Mucosa of stomach (tissue), 1 donor: ENCODE results near the gene ANXA3.
"Not testable (repeated sequence)": the region's sequence is repeated elsewhere in the genome, so short reads cannot be mapped to it uniquely, and the experiment has no call there.

Source experiments
- H3K27me3 ChIP-seq: one replicate; pipeline ENCODE4 v1.7.0; 2013; ENCODE audit warnings: mild to moderate bottlenecking, low read length; ENCODE audit not compliant: control insufficient read depth, insufficient read depth
- H3K36me3 ChIP-seq: one replicate; pipeline ENCODE4 v1.7.0; 2013; ENCODE audit warnings: low read length; ENCODE audit not compliant: control insufficient read depth, insufficient read depth
- H3K4me1 ChIP-seq: one replicate; pipeline ENCODE4 v1.7.0; 2013; ENCODE audit warnings: mild to moderate bottlenecking, low read length; ENCODE audit not compliant: control insufficient read depth, insufficient read depth
- H3K4me3 ChIP-seq: one replicate; pipeline ENCODE4 v1.7.0; 2013; ENCODE audit warnings: low read length
- H3K9ac ChIP-seq: one replicate; pipeline ENCODE4 v1.7.0; 2013; ENCODE audit warnings: mild to moderate bottlenecking, low read length, moderate library complexity
- H3K9me3 ChIP-seq: one replicate; pipeline ENCODE4 v1.7.0; 2013; ENCODE audit warnings: mild to moderate bottlenecking, low read length, moderate library complexity; ENCODE audit not compliant: control insufficient read depth
- donor health status: Pancreatic carcinoma.

Gene ANXA3

GRCh38 chr4:78551420-78552351 lies at the start of gene ANXA3:
TSS of gene ANXA3 (plus strand) at chr4:78551770. CDS start at chr4:78554474, 2,704 bp downstream.
- H3K27me3 ChIP-seq, result no peaks in the 10 kb centered on the region
- H3K9me3 ChIP-seq, result no peaks in the 10 kb centered on the region
- H3K4me1 ChIP-seq, result peaks cover 19% of the 10 kb centered on the region
- peak within 1 kb of the TSS; percentile 81 for H3K4me3 ChIP-seq
- no peaks in the 10 kb centered on the region for H3K36me3 ChIP-seq
- peak within 1 kb of the TSS; percentile 98 for H3K9ac ChIP-seq

GRCh38 chr4:78506260-78506659 lies 45.3 kb upstream of the ANXA3 start:
- H3K9ac ChIP-seq, H3K36me3 ChIP-seq, H3K9me3 ChIP-seq: not testable (repeated sequence)

GRCh38 chr4:78509043-78509442 lies 42.5 kb upstream of the ANXA3 start:
- Histone ChIP-seq H3K9me3 (no peaks in the 10 kb centered on the region), H3K27me3 (no peaks in the 10 kb centered on the region), H3K4me1 (peaks cover 16% of the 10 kb centered on the region), H3K36me3 (no peaks in the 10 kb centered on the region), H3K9ac (no peak overlapping the region), H3K4me3 (no peak overlapping the region)

More at GRCh38 chr4:78506260-78506659, 45.3 kb upstream of the ANXA3 start:
- H3K4me1 ChIP-seq, H3K4me3 ChIP-seq, H3K27me3 ChIP-seq: not testable (repeated sequence)

GRCh38 chr4:78510108-78510507 lies 41.5 kb upstream of the ANXA3 start:
- no peaks in the 10 kb centered on the region for H3K36me3 ChIP-seq

GRCh38 chr4:78510681-78511080 lies 40.9 kb upstream of the ANXA3 start:
- H3K9me3 ChIP-seq, result no peaks in the 10 kb centered on the region
- H3K4me1 ChIP-seq, result peaks cover 16% of the 10 kb centered on the region
- H3K4me3 ChIP-seq, result no peak overlapping the region
- H3K27me3 ChIP-seq, result no peaks in the 10 kb centered on the region
- H3K9ac ChIP-seq, result no peak overlapping the region
- H3K36me3 ChIP-seq, result no peaks in the 10 kb centered on the region

More at GRCh38 chr4:78510108-78510507, 41.5 kb upstream of the ANXA3 start:
- Histone ChIP-seq H3K4me3 (no peak overlapping the region), H3K4me1 (peaks cover 16% of the 10 kb centered on the region), H3K9ac (no peak overlapping the region), H3K27me3 (no peaks in the 10 kb centered on the region), H3K9me3 (no peaks in the 10 kb centered on the region)

GRCh38 chr4:78512357-78512920 lies 39.1 kb upstream of the ANXA3 start:
- Histone ChIP-seq H3K27me3 (no peaks in the 10 kb centered on the region), H3K4me1 (peaks cover 16% of the 10 kb centered on the region), H3K9me3 (no peaks in the 10 kb centered on the region), H3K36me3 (no peaks in the 10 kb centered on the region), H3K9ac (no peak overlapping the region), H3K4me3 (no peak overlapping the region)

- Histone ChIP-seq H3K4me3 (no peak overlapping the region), H3K36me3 (no peaks in the 10 kb centered on the region), H3K27me3 (no peaks in the 10 kb centered on the region), H3K4me1 (peaks cover 16% of the 10 kb centered on the region), H3K9ac (no peak overlapping the region), H3K9me3 (no peaks in the 10 kb centered on the region)
These were observed 38.1 kb upstream of the ANXA3 start for GRCh38 chr4:78513411-78513975.

GRCh38 chr4:78517050-78517652 lies 34.4 kb upstream of the ANXA3 start:
- Histone ChIP-seq H3K27me3 (no peaks in the 10 kb centered on the region), H3K9ac (no peak overlapping the region), H3K36me3 (no peaks in the 10 kb centered on the region), H3K4me1 (peaks cover 9% of the 10 kb centered on the region), H3K9me3 (no peaks in the 10 kb centered on the region), H3K4me3 (no peak overlapping the region)

GRCh38 chr4:78518561-78518960 lies 33.0 kb upstream of the ANXA3 start:
- no peaks in the 10 kb centered on the region for H3K4me1 ChIP-seq
- H3K27me3 ChIP-seq, result no peaks in the 10 kb centered on the region
- no peaks in the 10 kb centered on the region for H3K36me3 ChIP-seq
- H3K4me3 ChIP-seq, result no peak overlapping the region
- H3K9ac ChIP-seq, result no peak overlapping the region
- no peaks in the 10 kb centered on the region for H3K9me3 ChIP-seq

- H3K9me3 ChIP-seq, result no peaks in the 10 kb centered on the region
- no peaks in the 10 kb centered on the region for H3K27me3 ChIP-seq
- no peaks in the 10 kb centered on the region for H3K4me1 ChIP-seq
- H3K9ac ChIP-seq, result no peak overlapping the region
- H3K4me3 ChIP-seq, result no peak overlapping the region
- H3K36me3 ChIP-seq, result no peaks in the 10 kb centered on the region
These were observed 31.6 kb upstream of the ANXA3 start for GRCh38 chr4:78519962-78520361.

- Histone ChIP-seq H3K4me1 (no peaks in the 10 kb centered on the region), H3K9ac (no peak overlapping the region), H3K36me3 (no peaks in the 10 kb centered on the region), H3K4me3 (no peak overlapping the region), H3K27me3 (no peaks in the 10 kb centered on the region), H3K9me3 (no peaks in the 10 kb centered on the region)
These were observed 30.8 kb upstream of the ANXA3 start for GRCh38 chr4:78520808-78521226.

- Histone ChIP-seq H3K9ac (no peak overlapping the region), H3K36me3 (no peaks in the 10 kb centered on the region), H3K4me3 (no peak overlapping the region), H3K27me3 (no peaks in the 10 kb centered on the region), H3K4me1 (no peaks in the 10 kb centered on the region), H3K9me3 (no peaks in the 10 kb centered on the region)
These were observed 27.6 kb upstream of the ANXA3 start for GRCh38 chr4:78524009-78524408.
